GM12878 (cell line): ENCODE results near the gene FBXO17. TPM values are rescaled to one million over a fixed set of nuclear protein-coding genes. Genes with fewer than 3 reads are reported as not detected.

Source experiments
- ATAC-seq: fragments of 200-7000 bp; cut with Tn5 transposase; 3 replicates; pipeline ENCODE4 v1.9.1; 2020; ENCODE audit warnings: mild to moderate bottlenecking, moderate library complexity
- BruUV-seq: library from RNA; stranded (reverse); fragments of 400-500 nt; replicated peaks from 2 replicates; lab custom pipeline; 2021; lab: Mats Ljungman, UMichigan
- CTCF ChIA-PET: fragments of 300-600 bp; sonication (Branson Sonifier 250); formaldehyde crosslinking; extraction: SDS; loops from one replicate; lab custom pipeline; 2021; ENCODE audit warnings: inconsistent platforms; lab: Yijun Ruan, JAX
- POLR2A ChIA-PET: fragments of 350-600 bp; formaldehyde crosslinking; extraction: SDS; loops from one replicate; lab custom pipeline; 2021; ENCODE audit warnings: inconsistent platforms; lab: Charles Lee
- RAD21 ChIA-PET: fragments of 300-600 bp; sonication (Branson Sonifier 250); formaldehyde crosslinking; loops from one replicate; lab custom pipeline; 2023; ENCODE audit warnings: antibody characterized with exemption; ENCODE audit not compliant: unreplicated experiment; lab: Charles Lee
- SMC1A ChIA-PET: fragments of 300-600 bp; sonication (Branson Sonifier 250); formaldehyde crosslinking; loops from one replicate; lab custom pipeline; 2023; ENCODE audit not compliant: unreplicated experiment, uncharacterized antibody; lab: Charles Lee
- DNase-seq: peaks from one replicate; pipeline ENCODE4 v3.0.0-alpha.2; 2011; ENCODE audit warnings: low read depth, low spot score
- FAIRE-seq: peaks from 3 replicates; lab custom pipeline; 2011; peaks lifted over from hg19 to GRCh38; lab: Jason Lieb, UNC
- H2AFZ ChIP-seq: 2 replicates; pipeline ENCODE4 v1.6.0; 2011; ENCODE audit warnings: low read depth, low read length, control low read depth; ENCODE audit not compliant: control insufficient read depth
- H3K27ac ChIP-seq: 2 replicates; pipeline ENCODE4 v1.5.1; 2011; ENCODE audit warnings: control low read depth; ENCODE audit not compliant: control insufficient read depth, insufficient read depth
- H3K27me3 ChIP-seq, 2 experiments: replicated peaks in 1 of 2; 2 replicates each; pipeline versions ENCODE4 v1.6.0 to v1.6.1; 2011; ENCODE audit warnings: low read length in 1 of 2; ENCODE audit not compliant: control insufficient read depth in 2 of 2, insufficient read depth in 2 of 2
- H3K36me3 ChIP-seq, 2 experiments: 2 replicates each; pipeline ENCODE4 v1.5.1; 2011; ENCODE audit warnings: low read length in 1 of 2; ENCODE audit not compliant: control insufficient read depth in 2 of 2, insufficient read depth in 2 of 2
- H3K4me1 ChIP-seq: 2 replicates; pipeline ENCODE4 v1.6.1; 2011; ENCODE audit warnings: mild to moderate bottlenecking, low read length, moderate library complexity, mixed read lengths; ENCODE audit not compliant: control insufficient read depth, insufficient read depth
- H3K4me2 ChIP-seq: 2 replicates; pipeline ENCODE4 v1.6.0; 2011; ENCODE audit warnings: control low read depth; ENCODE audit not compliant: control insufficient read depth, insufficient read depth
- H3K4me3 ChIP-seq: fragments of 200-600 bp; sonication (generic); 2 replicates; pipeline ENCODE4 v1.5.1; 2016
- H3K79me2 ChIP-seq: 2 replicates; pipeline ENCODE4 v1.6.0; 2011; ENCODE audit warnings: low read length; ENCODE audit not compliant: control insufficient read depth, insufficient read depth
- H3K9ac ChIP-seq: 2 replicates; pipeline ENCODE4 v1.8.0; 2011; ENCODE audit warnings: low read length, control low read depth, mixed read lengths; ENCODE audit not compliant: control insufficient read depth, insufficient read depth
- H3K9me3 ChIP-seq: replicated peaks from 3 replicates; pipeline ENCODE4 v1.5.1; 2011; ENCODE audit warnings: mild to moderate bottlenecking, low read length; ENCODE audit not compliant: control insufficient read depth, insufficient read depth
- H4K20me1 ChIP-seq: 2 replicates; pipeline ENCODE4 v1.6.0; 2011; ENCODE audit not compliant: control insufficient read depth, insufficient read depth
- E2F8 ChIP-seq: fragments of 450-650 bp; IDR thresholded peaks from 2 replicates; pipeline ENCODE4 v1.6.1; 2018; ENCODE audit warnings: mild to moderate bottlenecking, low read depth, moderate library complexity; ENCODE audit not compliant: partially characterized antibody
- FOXK2 ChIP-seq: fragments of 450-650 bp; IDR thresholded peaks from 2 replicates; pipeline ENCODE4 v1.6.1; 2017; ENCODE audit warnings: mild to moderate bottlenecking, moderate library complexity
- PML ChIP-seq: IDR thresholded peaks from 2 replicates; pipeline ENCODE4 v1.6.1; 2012; ENCODE audit warnings: low read length, inconsistent platforms
- RBBP5 ChIP-seq: fragments of 200-600 bp; sonication (generic); conservative IDR thresholded peaks from 2 replicates; pipeline ENCODE4 v1.6.1; 2016
- SIN3A ChIP-seq: IDR thresholded peaks from 2 replicates; pipeline ENCODE4 v1.6.1; 2012; ENCODE audit warnings: low read depth, low read length, improper control_type of control experiment
- SMARCA5 ChIP-seq: fragments of 450-650 bp; IDR thresholded peaks from 2 replicates; pipeline ENCODE4 v1.6.1; 2017; ENCODE audit warnings: mild to moderate bottlenecking
- SRF ChIP-seq, 2 experiments: IDR thresholded peaks; 2 replicates each; pipeline ENCODE4 v1.6.1; 2011; ENCODE audit warnings: low read depth in 2 of 2, low read length in 2 of 2, mild to moderate bottlenecking in 1 of 2, moderate library complexity in 1 of 2
- TARDBP ChIP-seq: IDR thresholded peaks from 2 replicates; pipeline ENCODE4 v1.6.1; 2016; ENCODE audit warnings: borderline replicate concordance
- WRNIP1 ChIP-seq: IDR thresholded peaks from 2 replicates; pipeline ENCODE4 v1.6.1; 2011; ENCODE audit warnings: low read depth, low read length, improper control_type of control experiment, borderline replicate concordance
- ZBTB40 ChIP-seq: fragments of 450-650 bp; IDR thresholded peaks from 2 replicates; pipeline ENCODE4 v1.6.1; 2016; ENCODE audit warnings: mild to moderate bottlenecking, moderate library complexity, borderline replicate concordance
- ZNF24 ChIP-seq: fragments of 450-650 bp; IDR thresholded peaks from 2 replicates; pipeline ENCODE4 v1.6.1; 2017; ENCODE audit warnings: antibody characterized with exemption, mild to moderate bottlenecking
- WGBS: methylation state at CpG from one replicate; pipeline ENCODE4 v1.1.6; 2016; ENCODE audit warnings: low lambda C conversion rate; ENCODE audit not compliant: insufficient replicate concordance, insufficient coverage; ENCODE audit errors: missing lambda C conversion rate; 5-methylcytosine and 5-hydroxymethylcytosine counted together
- in situ Hi-C: fragments of 300-500 bp; cut with MboI; formaldehyde crosslinking; loops from 9 replicates; pipeline ENCODE4 v1.14.3; 2018; ENCODE audit warnings: mixed read lengths
- intact Hi-C: fragments of 100-400 bp; cut with micrococcal nuclease; formaldehyde crosslinking; loops from one replicate; pipeline ENCODE4 v1.14.2; 2022; ENCODE audit not compliant: unreplicated experiment
- polyA plus RNA-seq, 11 experiments: library from polyadenylated mRNA; depleted of rRNA in 4 of 11; unstranded in 6 of 11; stranded (reverse) in 5 of 11; fragments of >200 nt; fragmentation: Nextera tagmentation in 4 of 11; fragmentation: Illumina TruSeq in 1 of 11; extraction: Ambion mirVana in 4 of 11; extraction: Trizol in 1 of 11; gene quantifications; 1 replicate in 1 of 11; 2 replicates in 10 of 11; pipeline versions ENCODE4 v1.2.1 to v1.2.3, GENCODE V29; 2011 to 2016; ENCODE audit warnings: inconsistent platforms in 2 of 11, missing spikeins in 2 of 11, low read depth in 1 of 11
- total RNA-seq, 4 experiments: library from RNA; depleted of rRNA in 3 of 4; stranded (reverse); fragments of >200 nt in 3 of 4; fragmentation: Illumina TruSeq in 1 of 4; extraction: Trizol in 1 of 4; gene quantifications; 2 replicates each; pipeline versions ENCODE4 v1.2.1 to v1.2.3, GENCODE V29; 2013 to 2021

FBXO17 gene
- total and polyA plus RNA-seq, 10 of the 15 experiments (the other 5 are each of a cell fraction or from before 2014, with no cell fraction given): 2.2 to 11.1 (median 5.3) TPM

DNA sequence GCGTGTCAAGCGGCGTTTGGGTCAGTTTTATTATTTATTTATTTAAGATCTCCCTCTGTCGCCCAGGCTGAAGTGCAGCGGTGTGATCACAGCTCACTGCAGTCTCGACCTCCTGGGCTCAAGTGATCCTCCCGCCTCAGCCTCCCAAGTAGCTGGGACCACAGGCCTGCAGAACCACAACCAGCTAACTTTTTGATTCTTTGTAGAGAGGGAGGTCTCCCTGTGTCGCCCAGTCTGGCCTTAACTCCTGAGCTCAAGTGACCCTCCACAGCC, 44.1 kb downstream of the FBXO17 start (continued):
- no peak for TF ChIP-seq WRNIP1
- no peak for TF ChIP-seq SMARCA5
- TF ChIP-seq SIN3A: no peak
- no peak for TF ChIP-seq ZNF24
- TF ChIP-seq SRF (IDR thresholded peaks at IDR 0.05; ENCODE audit: low read depth in 2 of 2, low read length in 2 of 2): no peak
- TF ChIP-seq TARDBP: no peak

DNA sequence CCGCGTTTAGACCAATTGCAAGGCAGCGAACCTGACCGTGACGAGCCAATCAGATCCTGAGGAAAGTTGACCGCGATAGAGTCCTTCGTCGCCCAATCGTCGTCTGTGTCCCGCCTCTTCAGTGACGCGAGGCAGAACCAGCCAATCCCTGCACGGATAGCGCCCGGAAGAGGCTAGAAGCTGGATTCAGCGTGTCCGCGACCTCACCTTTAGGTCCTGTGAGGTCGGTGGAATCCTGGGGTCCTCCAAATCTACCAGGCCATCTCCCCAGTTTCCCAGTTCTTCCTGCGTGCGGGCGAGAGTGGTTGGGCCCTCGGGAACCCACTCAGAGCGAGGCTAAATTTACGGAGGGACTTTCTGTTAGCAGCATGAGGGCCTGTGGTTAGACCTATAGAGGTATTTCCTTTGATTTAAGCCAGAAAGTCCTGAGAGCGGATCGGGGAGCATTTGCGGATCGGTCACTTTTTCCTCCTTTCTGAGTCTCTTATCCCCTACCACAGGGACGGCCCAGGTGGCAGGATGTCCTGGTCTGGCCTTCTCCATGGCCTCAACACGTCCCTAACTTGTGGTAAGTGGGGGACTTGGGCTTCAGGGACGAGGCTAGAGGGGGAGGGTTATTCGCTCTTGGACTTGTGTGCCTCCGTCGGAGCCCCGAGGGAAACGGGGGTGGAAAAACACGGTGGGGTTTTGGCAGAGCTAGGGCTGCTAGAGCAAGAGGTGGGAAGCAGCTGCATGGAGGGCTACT, 44.6 kb downstream of the FBXO17 start, which contains the start of gene MRPS12:
Gene MRPS12 (plus strand): TSS at position 169 of the 745 bp plus-strand sequence. CDS start 351 bp downstream, at position 520.
- Histone ChIP-seq H3K36me3 (peaks cover 0 to 7% of the 10 kb centered on the region in 2 experiments; a peak in 3 of 4 replicates), H3K27me3 (no peaks in the 10 kb centered on the region), H3K79me2 (peaks cover 31% of the 10 kb centered on the region), H3K9me3 (peaks cover 4% of the 10 kb centered on the region; the same call in 1 of the 3 replicates), H4K20me1 (no peaks in the 10 kb centered on the region), H3K9ac (peak within 1 kb of the TSS; percentile 91), H2AFZ (peak within 1 kb of the TSS; percentile 99), H3K4me2 (peak within 1 kb of the TSS; percentile 81), H3K27ac (peak within 1 kb of the TSS; percentile 97), H3K4me3 (peak within 1 kb of the TSS; percentile 98), H3K4me1 (peaks cover 6% of the 10 kb centered on the region)
- RAD21 ChIA-PET: interaction anchor here (0.6 to 3.3 kb wide), 22 partner anchors 30 to 557 kb away, joined by 3 to 45 read pairs (median 5); partner anchors contain the start of genes ACTN4, ECH1, EIF3K and FAM98C
- DNase-seq (peak; percentile 99), ATAC-seq (peak; percentile 97), FAIRE-seq (peak; percentile 99)
- under 1% methylated on average over 40 of the region's 40 CpGs for WGBS
- intact Hi-C loops: loop anchor here (1.0 to 5.0 kb wide), 5 partner anchors 64 to 529 kb away; partner anchors contain the start of gene FAM98C
- in situ Hi-C loops: loop anchor here (5.0 kb wide), 1 partner anchor 199 kb away; no protein-coding TSS in a partner anchor
- CTCF ChIA-PET: interaction anchor here (0.6 to 4.2 kb wide), 65 partner anchors 8 to 1222 kb away, joined by 3 to 50 read pairs (median 5); partner anchors contain the start of genes ACTN4, CCER2, ECH1 and EIF3K
- POLR2A ChIA-PET: interaction anchor here (0.6 to 2.5 kb wide), 10 partner anchors 31 to 474 kb away, joined by 3 to 9 read pairs (median 5); partner anchors contain the start of genes ECH1, MAP4K1, NFKBIB and SIRT2
- SMC1A ChIA-PET: interaction anchor here (0.6 to 2.8 kb wide), 21 partner anchors 10 to 528 kb away, joined by 3 to 18 read pairs (median 4); partner anchors contain the start of genes ACTN4, FAM98C, MAP4K1 and NFKBIB
- BruUV-seq: TSS peak; percentile 86
- TF ChIP-seq E2F8 (no peak), RBBP5 (no peak), PML (peak; percentile 74; the same call in 1 of the 2 replicates), ZBTB40 (peak; percentile 76; the same call in 1 of the 2 replicates), SRF (IDR thresholded peaks at IDR 0.05; ENCODE audit: low read depth in 2 of 2, low read length in 2 of 2) (no peak), FOXK2 (no peak)
